Endothelial cell of umbilical vein (primary cell): ENCODE measurements around the gene PTGDS. TPM values are rescaled to one million over a fixed set of nuclear protein-coding genes. Genes with fewer than 3 reads are reported as not detected.

ENCODE experiments used
- BruUV-seq: library from RNA; stranded (reverse); fragments of 400-500 nt; replicated peaks from 2 replicates; lab custom pipeline; 2021; lab: Mats Ljungman, UMichigan
- CTCF ChIA-PET: fragments of 300-600, 350-600 bp; sonication (Branson Sonifier 250); formaldehyde crosslinking; loops from one replicate; lab custom pipeline; 2021; ENCODE audit warnings: antibody characterized with exemption, inconsistent platforms; lab: Charles Lee
- POLR2A ChIA-PET: fragments of 300-600, 350-600 bp; sonication (Branson Sonifier 250); formaldehyde crosslinking; loops from one replicate; lab custom pipeline; 2021; ENCODE audit warnings: antibody characterized with exemption, inconsistent platforms; lab: Charles Lee
- DNase-seq: peaks from one replicate; pipeline ENCODE4 v3.0.0-alpha.2; 2011; ENCODE audit warnings: low read depth, low spot score
- FAIRE-seq: peaks from 2 replicates; lab custom pipeline; 2011; peaks lifted over from hg19 to GRCh38; lab: Jason Lieb, UNC
- H2AFZ ChIP-seq: 2 replicates; pipeline ENCODE4 v1.6.0; 2012; ENCODE audit warnings: low read depth, low read length, control low read depth, inconsistent platforms
- H3K27ac ChIP-seq: 2 replicates; pipeline ENCODE4 v1.5.1; 2011; ENCODE audit warnings: low read depth, mild to moderate bottlenecking, control low read depth, low read length, moderate library complexity; ENCODE audit not compliant: insufficient read depth
- H3K27me3 ChIP-seq, 2 experiments: 2 replicates each; pipeline versions ENCODE4 v1.6.0 to v1.6.1; 2011; ENCODE audit warnings: low read length in 2 of 2, mixed read lengths in 1 of 2; ENCODE audit not compliant: control insufficient read depth in 2 of 2, insufficient read depth in 2 of 2
- H3K36me3 ChIP-seq, 2 experiments: 2 replicates in 1 of 2; 3 replicates in 1 of 2; pipeline ENCODE4 v1.5.1; 2011; ENCODE audit warnings: low read length in 2 of 2, mild to moderate bottlenecking in 1 of 2, moderate library complexity in 1 of 2; ENCODE audit not compliant: control insufficient read depth in 2 of 2, insufficient read depth in 2 of 2; ENCODE audit errors: extremely low read depth in 1 of 2
- H3K4me1 ChIP-seq: 3 replicates; pipeline ENCODE4 v1.5.1; 2011; ENCODE audit warnings: mild to moderate bottlenecking, low read length; ENCODE audit not compliant: control insufficient read depth, insufficient read depth; ENCODE audit errors: extremely low read depth
- H3K4me2 ChIP-seq: 2 replicates; pipeline ENCODE4 v1.6.1; 2011; ENCODE audit warnings: low read length, control low read depth, mixed read lengths; ENCODE audit not compliant: insufficient read depth
- H3K4me3 ChIP-seq, 3 experiments: fragments of 200-600 bp in 1 of 3; sonication (generic), shearing (Covaris generic) in 1 of 3; replicated peaks in 1 of 3; 2 replicates each; pipeline ENCODE4 v1.5.1; 2011 to 2016; ENCODE audit warnings: control low read depth in 3 of 3, low read length in 3 of 3, mild to moderate bottlenecking in 2 of 3, inconsistent platforms in 1 of 3, low read depth in 1 of 3, moderate library complexity in 1 of 3; ENCODE audit not compliant: insufficient read depth in 1 of 3
- H3K79me2 ChIP-seq: 2 replicates; pipeline ENCODE4 v1.6.0; 2012; ENCODE audit warnings: low read length, inconsistent platforms; ENCODE audit not compliant: control insufficient read depth, insufficient read depth
- H3K9ac ChIP-seq: replicated peaks from 2 replicates; pipeline ENCODE3; 2011; ENCODE audit warnings: low read length, control low read depth; ENCODE audit not compliant: insufficient read depth; ENCODE audit errors: extremely low read depth
- H3K9me1 ChIP-seq: replicated peaks from 3 replicates; pipeline ENCODE4 v1.6.0; 2011; ENCODE audit warnings: mild to moderate bottlenecking, low read length; ENCODE audit not compliant: control insufficient read depth, insufficient read depth; ENCODE audit errors: extremely low read depth
- H3K9me3 ChIP-seq: replicated peaks from 2 replicates; pipeline ENCODE4 v1.5.1; 2012; ENCODE audit warnings: low read length, inconsistent platforms; ENCODE audit not compliant: control insufficient read depth, insufficient read depth
- H4K20me1 ChIP-seq: replicated peaks from 2 replicates; pipeline ENCODE3; 2011; ENCODE audit warnings: mild to moderate bottlenecking, low read length; ENCODE audit not compliant: control insufficient read depth, insufficient read depth; ENCODE audit errors: extremely low read depth
- EZH2 ChIP-seq: IDR thresholded peaks from 2 replicates; pipeline ENCODE4 v1.6.1; 2012; ENCODE audit warnings: borderline replicate concordance, low read depth, mild to moderate bottlenecking, moderate library complexity, low read length, inconsistent platforms; ENCODE audit not compliant: severe bottlenecking
- JUN ChIP-seq: IDR thresholded peaks from 2 replicates; pipeline ENCODE4 v1.6.1; 2011; ENCODE audit warnings: borderline replicate concordance, low read depth; ENCODE audit not compliant: insufficient read length, insufficient read depth
- POLR2A ChIP-seq: IDR thresholded peaks from 2 replicates; pipeline ENCODE4 v1.6.1; 2012; ENCODE audit warnings: low read depth, mild to moderate bottlenecking, control low read depth, low read length
- POLR2AphosphoS5 ChIP-seq: IDR thresholded peaks from 2 replicates; pipeline ENCODE4 v1.6.1; 2012; ENCODE audit warnings: low read depth, mild to moderate bottlenecking, control low read depth, low read length, moderate library complexity; ENCODE audit not compliant: insufficient read depth
- dilution Hi-C: fragments of 300-500 bp; cut with MboI; formaldehyde crosslinking; loops from one replicate; pipeline ENCODE4 v1.15.0; 2019; ENCODE audit warnings: low sequenced_read_pairs; ENCODE audit not compliant: extremely low pct_ligation_motif_present
- intact Hi-C: fragments of 100-400 bp; cut with micrococcal nuclease; formaldehyde crosslinking; loops from one replicate; pipeline ENCODE4 v1.10.0; 2022
- polyA plus RNA-seq, 4 experiments: library from polyadenylated mRNA; depleted of rRNA in 3 of 4; stranded (reverse) in 3 of 4; unstranded in 1 of 4; fragments of >200 nt; gene quantifications; 2 replicates each; pipeline versions ENCODE4 v1.2.1 to v1.2.3, GENCODE V29; 2011 to 2012; ENCODE audit warnings: missing spikeins in 1 of 4
- total RNA-seq: library from RNA; stranded (reverse); gene quantifications from 2 replicates; pipeline ENCODE4 v1.2.3, GENCODE V29; 2021
- TF ChIP-seq, protein P1 (sequence below), 2 donors: IDR thresholded peaks; 1 replicate in 1 of 2; 2 replicates in 1 of 2; pipeline ENCODE4 v1.5.1; 2011; ENCODE audit warnings: low read length in 2 of 2, mild to moderate bottlenecking in 2 of 2, moderate library complexity in 2 of 2, control low read depth in 1 of 2, inconsistent platforms in 1 of 2, low read depth in 1 of 2; ENCODE audit not compliant: insufficient read depth in 1 of 2; ENCODE audit errors: extremely low read depth in 1 of 2
- TF ChIP-seq, protein P2 (sequence below): IDR thresholded peaks from 2 replicates; pipeline ENCODE4 v1.6.1; 2011; ENCODE audit not compliant: insufficient read depth, insufficient read length

PTGDS gene
- total and polyA plus RNA-seq, 2 donors (not counting 3 experiments of a cell fraction or from before 2014, with no cell fraction given): not detected

DNA sequence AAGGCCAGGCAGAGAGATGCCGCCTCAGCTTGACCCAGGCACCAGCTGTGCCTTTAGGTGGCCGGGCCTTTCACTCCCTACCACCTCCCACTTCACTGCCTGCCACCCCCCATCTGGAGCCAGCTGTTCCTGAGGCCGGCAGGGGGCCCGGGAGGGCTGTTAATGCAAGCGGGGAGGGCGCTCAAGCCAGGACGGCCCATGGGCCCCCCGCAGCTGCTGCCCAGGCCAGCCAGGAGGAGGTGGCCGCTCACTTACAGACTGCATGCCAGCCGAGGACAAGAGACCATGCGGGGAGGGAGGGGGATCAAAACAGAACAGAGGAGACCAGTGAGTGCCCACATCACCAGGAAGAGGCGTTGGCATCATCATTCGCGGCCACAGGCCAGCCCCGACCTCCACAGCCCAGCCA is 46.3 kb downstream of the PTGDS start:
- no peaks in the 10 kb centered on the region for H3K9me3 ChIP-seq
- H3K36me3 ChIP-seq: no peaks in the 10 kb centered on the region
- POLR2A ChIA-PET: no interaction called here
- no peaks in the 10 kb centered on the region for H4K20me1 ChIP-seq
- H3K79me2 ChIP-seq: no peaks in the 10 kb centered on the region
- intact Hi-C loops: no loop called here
- H3K4me1 ChIP-seq: peaks cover 7% of the 10 kb centered on the region
- no TSS peak for BruUV-seq
- DNase-seq (no peak), FAIRE-seq (no peak)
- H3K27me3 ChIP-seq: no peaks in the 10 kb centered on the region
- no peak overlapping the region for H3K9ac ChIP-seq
- CTCF ChIA-PET: interaction anchor here (1.3 kb wide), 1 partner anchor 12 kb away, joined by 3 read pairs; no protein-coding TSS in a partner anchor
- H3K4me3 ChIP-seq: no peak overlapping the region
- H3K9me1 ChIP-seq: no peaks in the 10 kb centered on the region
- H3K4me2 ChIP-seq: no peak overlapping the region
- H2AFZ ChIP-seq: no peak overlapping the region
- TF ChIP-seq JUN (no peak), POLR2AphosphoS5 (no peak), EZH2 (no peak), POLR2A (no peak)
- TF ChIP-seq, protein P1, sequence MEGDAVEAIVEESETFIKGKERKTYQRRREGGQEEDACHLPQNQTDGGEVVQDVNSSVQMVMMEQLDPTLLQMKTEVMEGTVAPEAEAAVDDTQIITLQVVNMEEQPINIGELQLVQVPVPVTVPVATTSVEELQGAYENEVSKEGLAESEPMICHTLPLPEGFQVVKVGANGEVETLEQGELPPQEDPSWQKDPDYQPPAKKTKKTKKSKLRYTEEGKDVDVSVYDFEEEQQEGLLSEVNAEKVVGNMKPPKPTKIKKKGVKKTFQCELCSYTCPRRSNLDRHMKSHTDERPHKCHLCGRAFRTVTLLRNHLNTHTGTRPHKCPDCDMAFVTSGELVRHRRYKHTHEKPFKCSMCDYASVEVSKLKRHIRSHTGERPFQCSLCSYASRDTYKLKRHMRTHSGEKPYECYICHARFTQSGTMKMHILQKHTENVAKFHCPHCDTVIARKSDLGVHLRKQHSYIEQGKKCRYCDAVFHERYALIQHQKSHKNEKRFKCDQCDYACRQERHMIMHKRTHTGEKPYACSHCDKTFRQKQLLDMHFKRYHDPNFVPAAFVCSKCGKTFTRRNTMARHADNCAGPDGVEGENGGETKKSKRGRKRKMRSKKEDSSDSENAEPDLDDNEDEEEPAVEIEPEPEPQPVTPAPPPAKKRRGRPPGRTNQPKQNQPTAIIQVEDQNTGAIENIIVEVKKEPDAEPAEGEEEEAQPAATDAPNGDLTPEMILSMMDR (IDR thresholded peaks at IDR 0.05; ENCODE audit: extremely low read depth in 1 of 2, insufficient read depth in 1 of 2, low read depth in 1 of 2, low read length in 2 of 2): no peak
- TF ChIP-seq, protein P2, sequence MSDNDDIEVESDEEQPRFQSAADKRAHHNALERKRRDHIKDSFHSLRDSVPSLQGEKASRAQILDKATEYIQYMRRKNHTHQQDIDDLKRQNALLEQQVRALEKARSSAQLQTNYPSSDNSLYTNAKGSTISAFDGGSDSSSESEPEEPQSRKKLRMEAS: no peak
- H3K27ac ChIP-seq: no peak overlapping the region
- dilution Hi-C loops: no loop called here
